Measurements from ENCODE around the gene HJURP.

Gene HJURP

DNA sequence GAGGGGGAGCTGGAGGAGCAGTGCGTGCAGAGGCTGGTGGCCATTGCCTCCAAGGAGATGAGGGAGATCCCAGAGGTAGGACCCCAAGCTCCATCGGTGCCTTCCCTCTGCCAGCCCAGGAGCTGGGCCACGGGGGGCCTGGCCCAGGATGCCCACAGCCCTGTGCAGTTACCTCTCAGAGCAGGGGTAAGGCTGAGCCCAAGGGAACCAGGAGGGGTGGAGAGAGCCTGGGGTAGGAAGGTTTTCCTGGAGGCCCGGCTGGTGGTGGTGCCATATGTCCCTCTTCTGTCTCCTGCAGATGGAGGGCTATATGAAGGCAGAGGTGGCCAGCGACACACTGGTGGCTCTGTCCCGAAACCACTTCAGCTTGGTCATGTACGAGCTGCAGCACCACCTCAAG lies 64.8 kb downstream of the HJURP start:
- no peak for DNase-seq

All from NCI-H2171 treated with DMSO at 0.1 percent for 48 hours (cell line).